SK-N-SH (cell line): Measurements from ENCODE around the gene ZC3H7A. TPM values are rescaled to one million over a fixed set of nuclear protein-coding genes. Genes with fewer than 3 reads are reported as not detected.

Experiments
- CTCF ChIA-PET: fragments of 300-600, 350-600 bp; formaldehyde crosslinking; extraction: SDS; loops from one replicate; lab custom pipeline; 2021; lab: Yijun Ruan, JAX
- POLR2A ChIA-PET: fragments of 350-600 bp; sonication (Branson Sonifier 250); formaldehyde crosslinking; extraction: SDS; loops from one replicate; lab custom pipeline; 2020; ENCODE audit warnings: antibody characterized with exemption, inconsistent platforms; lab: Yijun Ruan, JAX
- DNase-seq: peaks from one replicate; pipeline ENCODE4 v3.0.0; 2012
- H2AFZ ChIP-seq: fragments of 200-600 bp; sonication (generic); 2 replicates; pipeline ENCODE4 v1.8.1; 2016; ENCODE audit warnings: antibody characterized with exemption, mild to moderate bottlenecking, low read depth
- H3F3A ChIP-seq: fragments of 200-600 bp; sonication (generic); replicated peaks from 2 replicates; pipeline ENCODE3; 2016; ENCODE audit warnings: antibody characterized with exemption, mild to moderate bottlenecking; ENCODE audit not compliant: insufficient read depth
- H3K27ac ChIP-seq, 2 experiments: fragments of 200-500 bp in 1 of 2; fragments of 200-600 bp in 1 of 2; sonication (Bioruptor generic) in 1 of 2; sonication (generic), shearing (Covaris generic) in 1 of 2; 2 replicates each; pipeline versions ENCODE4 v1.5.1 to v1.6.1; 2014 to 2016; ENCODE audit warnings: low read depth in 2 of 2, inconsistent platforms in 1 of 2, low read length in 1 of 2, mild to moderate bottlenecking in 1 of 2, mixed read lengths in 1 of 2
- H3K27me3 ChIP-seq: fragments of 200-600 bp; sonication (generic), shearing (Covaris generic); 2 replicates; pipeline ENCODE4 v1.6.1; 2016; ENCODE audit warnings: mixed run types; ENCODE audit not compliant: insufficient read depth
- H3K36me3 ChIP-seq, 2 experiments: fragments of 200-500 bp in 1 of 2; fragments of 200-600 bp in 1 of 2; sonication (Bioruptor generic) in 1 of 2; sonication (generic) in 1 of 2; replicated peaks in 1 of 2; 2 replicates each; pipeline versions ENCODE3 to v1.5.1; 2014 to 2016; ENCODE audit warnings: low read length in 1 of 2, mild to moderate bottlenecking in 1 of 2; ENCODE audit not compliant: insufficient read depth in 2 of 2, control insufficient read depth in 1 of 2
- H3K4me1 ChIP-seq, 2 experiments: fragments of 200-500 bp in 1 of 2; fragments of 200-600 bp in 1 of 2; sonication (Bioruptor generic) in 1 of 2; sonication (generic), shearing (Covaris generic) in 1 of 2; 2 replicates each; pipeline versions ENCODE4 v1.5.1 to v1.6.1; 2014 to 2016; ENCODE audit warnings: low read depth in 1 of 2, low read length in 1 of 2, mixed run types in 1 of 2; ENCODE audit not compliant: insufficient read depth in 2 of 2, control insufficient read depth in 1 of 2
- H3K4me2 ChIP-seq: fragments of 200-600 bp; sonication (generic), shearing (Covaris generic); 2 replicates; pipeline ENCODE4 v1.6.1; 2017; ENCODE audit warnings: mixed run types
- H3K4me3 ChIP-seq, 2 experiments: fragments of 200-500 bp in 1 of 2; fragments of 200-600 bp in 1 of 2; sonication (Bioruptor generic) in 1 of 2; sonication (generic), shearing (Covaris generic) in 1 of 2; 2 replicates each; pipeline versions ENCODE4 v1.5.1 to v1.8.1; 2014 to 2016; ENCODE audit warnings: low read depth in 2 of 2, inconsistent platforms in 1 of 2, low read length in 1 of 2, mild to moderate bottlenecking in 1 of 2, mixed read lengths in 1 of 2, moderate library complexity in 1 of 2
- H3K79me2 ChIP-seq: fragments of 200-600 bp; sonication (generic); 2 replicates; pipeline ENCODE4 v1.8.1; 2017; ENCODE audit warnings: mild to moderate bottlenecking; ENCODE audit not compliant: insufficient read depth
- H3K9ac ChIP-seq: fragments of 200-600 bp; sonication (generic); 2 replicates; pipeline ENCODE4 v1.6.1; 2017; ENCODE audit warnings: mixed run types
- H3K9me2 ChIP-seq: fragments of 200-600 bp; sonication (generic); 2 replicates; pipeline ENCODE4 v1.6.1; 2017; ENCODE audit warnings: mixed run types
- H3K9me3 ChIP-seq: fragments of 200-600 bp; sonication (generic); 2 replicates; pipeline ENCODE4 v1.6.1; 2017; ENCODE audit warnings: mixed run types, mild to moderate bottlenecking, moderate library complexity
- H4K20me1 ChIP-seq: fragments of 200-600 bp; sonication (generic); 2 replicates; pipeline ENCODE4 v1.6.1; 2017; ENCODE audit warnings: mild to moderate bottlenecking, mixed run types; ENCODE audit not compliant: insufficient read depth
- CHD2 ChIP-seq: fragments of 150-350 bp; IDR thresholded peaks from 2 replicates; pipeline ENCODE4 v1.6.1; 2018; ENCODE audit warnings: low read length; ENCODE audit not compliant: partially characterized antibody
- FOSL2 ChIP-seq: IDR thresholded peaks from 2 replicates; pipeline ENCODE4 v1.4.0; 2012; ENCODE audit warnings: low read depth, mild to moderate bottlenecking, moderate library complexity, borderline replicate concordance
- GABPA ChIP-seq: IDR thresholded peaks from 2 replicates; pipeline ENCODE4 v1.4.0; 2012; ENCODE audit warnings: low read depth, mild to moderate bottlenecking
- MEF2A ChIP-seq: IDR thresholded peaks from 2 replicates; pipeline ENCODE4 v1.4.0; 2012; ENCODE audit warnings: low read depth, borderline replicate concordance
- RAD21 ChIP-seq: IDR thresholded peaks from 2 replicates; pipeline ENCODE4 v1.6.1; 2012; ENCODE audit warnings: mild to moderate bottlenecking, low read length
- RCOR1 ChIP-seq: fragments of 150-350 bp; IDR thresholded peaks from 2 replicates; pipeline ENCODE4 v1.6.1; 2017; ENCODE audit warnings: antibody characterized with exemption, low read length
- SIN3A ChIP-seq: IDR thresholded peaks from 2 replicates; pipeline ENCODE4 v1.6.1; 2012; ENCODE audit warnings: low read depth, mild to moderate bottlenecking, low read length, moderate library complexity, borderline replicate concordance
- SMC3 ChIP-seq: IDR thresholded peaks from 2 replicates; pipeline ENCODE4 v1.6.1; 2012; ENCODE audit warnings: low read depth, low read length, improper control_type of control experiment
- TAF1 ChIP-seq: IDR thresholded peaks from 2 replicates; pipeline ENCODE4 v1.6.1; 2012; ENCODE audit warnings: low read depth, mild to moderate bottlenecking, low read length, moderate library complexity, borderline replicate concordance
- WGBS: methylation state at CpG from one replicate; pipeline ENCODE4 v1.1.6; 2017; ENCODE audit warnings: low lambda C conversion rate; 5-methylcytosine and 5-hydroxymethylcytosine counted together
- polyA plus RNA-seq, 3 experiments: library from polyadenylated mRNA; depleted of rRNA; stranded (reverse); fragments of >200 nt; gene quantifications; 2 replicates each; pipeline ENCODE4 v1.2.3, GENCODE V29; 2012
- TF ChIP-seq, protein P1 (sequence below): IDR thresholded peaks from 2 replicates; pipeline ENCODE4 v1.6.1; 2012; ENCODE audit warnings: mild to moderate bottlenecking, low read depth, low read length, moderate library complexity
- TF ChIP-seq, protein P2 (sequence below): fragments of 150-350 bp; IDR thresholded peaks from 2 replicates; pipeline ENCODE4 v1.6.1; 2016; ENCODE audit warnings: mild to moderate bottlenecking, low read depth, low read length
- TF ChIP-seq, protein P3 (sequence below): IDR thresholded peaks from 2 replicates; pipeline ENCODE4 v1.4.0; 2012; ENCODE audit warnings: low read depth, borderline replicate concordance
- TF ChIP-seq, protein P4 (sequence below): fragments of 200-600 bp; sonication (generic); IDR thresholded peaks from 2 replicates; pipeline ENCODE4 v1.6.1; 2017; ENCODE audit warnings: antibody characterized with exemption, mild to moderate bottlenecking, moderate library complexity
- TF ChIP-seq, protein P5 (sequence below): fragments of 150-350 bp; IDR thresholded peaks from 2 replicates; pipeline ENCODE4 v1.6.1; 2017; ENCODE audit warnings: antibody characterized with exemption, low read length, low read depth, borderline replicate concordance

The ZC3H7A gene
- polyA plus RNA-seq, 1 of the 3 experiments (the other 2 are of a cell fraction), result 31.9 TPM

DNA sequence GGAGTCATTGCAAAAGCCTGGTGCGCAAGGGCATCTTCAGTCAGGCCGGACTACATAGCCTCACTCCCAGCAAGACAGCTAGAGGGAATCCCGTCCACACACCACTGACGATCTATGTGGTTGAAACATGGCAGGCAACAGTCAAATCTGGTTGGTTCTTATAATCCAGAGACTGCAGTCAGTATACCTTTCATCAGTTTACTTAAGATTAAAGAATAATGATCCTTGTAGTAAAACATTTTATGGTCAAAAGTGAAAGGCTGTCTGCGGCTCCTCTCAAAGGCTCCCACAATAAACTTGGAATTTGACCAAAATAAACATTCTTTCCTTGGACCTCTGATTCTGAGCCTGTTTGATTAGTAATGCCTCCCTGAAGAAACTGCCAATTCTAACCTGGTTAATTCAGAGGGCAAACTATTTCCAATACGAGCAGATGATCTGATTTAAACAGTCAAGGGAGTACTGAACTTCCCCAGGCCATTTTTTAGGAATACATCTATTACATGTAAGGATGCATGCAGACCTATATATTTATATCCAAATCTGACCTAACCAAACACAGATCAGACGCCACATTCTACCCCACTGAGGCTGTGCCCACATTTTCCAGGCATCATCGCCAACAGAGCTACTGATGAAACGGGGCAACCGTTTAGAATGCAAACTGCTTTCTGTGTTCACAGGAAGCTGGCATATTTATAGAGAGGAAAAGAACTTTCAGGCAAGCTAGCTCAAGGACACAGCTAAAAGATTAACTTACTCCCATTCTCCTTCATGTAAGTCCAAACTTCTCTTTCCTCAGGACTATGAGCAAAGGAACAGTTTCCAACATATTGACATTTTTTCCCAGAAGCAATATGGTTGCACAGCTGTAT lies 39.1 kb downstream of the ZC3H7A start:
- Histone ChIP-seq H3K9me2 (no peaks in the 10 kb centered on the region), H3K4me1 (no peaks in the 10 kb centered on the region), H3K27me3 (no peaks in the 10 kb centered on the region), H3K4me2 (no peak overlapping the region)
- CTCF ChIA-PET, result no interaction called here
- WGBS, result 73% methylated on average over 10 of the region's 10 CpGs
- TF ChIP-seq RAD21 (no peak), GABPA (no peak), FOSL2 (no peak), RCOR1 (no peak), CHD2 (no peak)
- TF ChIP-seq, protein P1, sequence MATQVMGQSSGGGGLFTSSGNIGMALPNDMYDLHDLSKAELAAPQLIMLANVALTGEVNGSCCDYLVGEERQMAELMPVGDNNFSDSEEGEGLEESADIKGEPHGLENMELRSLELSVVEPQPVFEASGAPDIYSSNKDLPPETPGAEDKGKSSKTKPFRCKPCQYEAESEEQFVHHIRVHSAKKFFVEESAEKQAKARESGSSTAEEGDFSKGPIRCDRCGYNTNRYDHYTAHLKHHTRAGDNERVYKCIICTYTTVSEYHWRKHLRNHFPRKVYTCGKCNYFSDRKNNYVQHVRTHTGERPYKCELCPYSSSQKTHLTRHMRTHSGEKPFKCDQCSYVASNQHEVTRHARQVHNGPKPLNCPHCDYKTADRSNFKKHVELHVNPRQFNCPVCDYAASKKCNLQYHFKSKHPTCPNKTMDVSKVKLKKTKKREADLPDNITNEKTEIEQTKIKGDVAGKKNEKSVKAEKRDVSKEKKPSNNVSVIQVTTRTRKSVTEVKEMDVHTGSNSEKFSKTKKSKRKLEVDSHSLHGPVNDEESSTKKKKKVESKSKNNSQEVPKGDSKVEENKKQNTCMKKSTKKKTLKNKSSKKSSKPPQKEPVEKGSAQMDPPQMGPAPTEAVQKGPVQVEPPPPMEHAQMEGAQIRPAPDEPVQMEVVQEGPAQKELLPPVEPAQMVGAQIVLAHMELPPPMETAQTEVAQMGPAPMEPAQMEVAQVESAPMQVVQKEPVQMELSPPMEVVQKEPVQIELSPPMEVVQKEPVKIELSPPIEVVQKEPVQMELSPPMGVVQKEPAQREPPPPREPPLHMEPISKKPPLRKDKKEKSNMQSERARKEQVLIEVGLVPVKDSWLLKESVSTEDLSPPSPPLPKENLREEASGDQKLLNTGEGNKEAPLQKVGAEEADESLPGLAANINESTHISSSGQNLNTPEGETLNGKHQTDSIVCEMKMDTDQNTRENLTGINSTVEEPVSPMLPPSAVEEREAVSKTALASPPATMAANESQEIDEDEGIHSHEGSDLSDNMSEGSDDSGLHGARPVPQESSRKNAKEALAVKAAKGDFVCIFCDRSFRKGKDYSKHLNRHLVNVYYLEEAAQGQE, result no peak
- TF ChIP-seq, protein P2, sequence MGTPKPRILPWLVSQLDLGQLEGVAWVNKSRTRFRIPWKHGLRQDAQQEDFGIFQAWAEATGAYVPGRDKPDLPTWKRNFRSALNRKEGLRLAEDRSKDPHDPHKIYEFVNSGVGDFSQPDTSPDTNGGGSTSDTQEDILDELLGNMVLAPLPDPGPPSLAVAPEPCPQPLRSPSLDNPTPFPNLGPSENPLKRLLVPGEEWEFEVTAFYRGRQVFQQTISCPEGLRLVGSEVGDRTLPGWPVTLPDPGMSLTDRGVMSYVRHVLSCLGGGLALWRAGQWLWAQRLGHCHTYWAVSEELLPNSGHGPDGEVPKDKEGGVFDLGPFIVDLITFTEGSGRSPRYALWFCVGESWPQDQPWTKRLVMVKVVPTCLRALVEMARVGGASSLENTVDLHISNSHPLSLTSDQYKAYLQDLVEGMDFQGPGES, result no peak
- TF ChIP-seq, protein P3, sequence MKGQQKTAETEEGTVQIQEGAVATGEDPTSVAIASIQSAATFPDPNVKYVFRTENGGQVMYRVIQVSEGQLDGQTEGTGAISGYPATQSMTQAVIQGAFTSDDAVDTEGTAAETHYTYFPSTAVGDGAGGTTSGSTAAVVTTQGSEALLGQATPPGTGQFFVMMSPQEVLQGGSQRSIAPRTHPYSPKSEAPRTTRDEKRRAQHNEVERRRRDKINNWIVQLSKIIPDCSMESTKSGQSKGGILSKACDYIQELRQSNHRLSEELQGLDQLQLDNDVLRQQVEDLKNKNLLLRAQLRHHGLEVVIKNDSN, result no peak
- TF ChIP-seq, all 33 proteins: peak for 0
- Histone ChIP-seq H3K79me2 (peaks cover 3% of the 10 kb centered on the region; the same call in 1 of the 2 replicates), H2AFZ (no peak overlapping the region), H4K20me1 (no peaks in the 10 kb centered on the region), H3K4me3 (no peak overlapping the region), H3K9ac (no peak overlapping the region), H3F3A (peaks cover 19% of the 10 kb centered on the region), H3K27ac (peak overlapping the region in 1 of 2 experiments; percentile 25; a peak in 3 of 4 replicates), H3K36me3 (peaks cover 74% of the 10 kb centered on the region in 2 experiments), H3K9me3 (no peaks in the 10 kb centered on the region)
- POLR2A ChIA-PET, result no interaction called here
- no peak for DNase-seq

DNA sequence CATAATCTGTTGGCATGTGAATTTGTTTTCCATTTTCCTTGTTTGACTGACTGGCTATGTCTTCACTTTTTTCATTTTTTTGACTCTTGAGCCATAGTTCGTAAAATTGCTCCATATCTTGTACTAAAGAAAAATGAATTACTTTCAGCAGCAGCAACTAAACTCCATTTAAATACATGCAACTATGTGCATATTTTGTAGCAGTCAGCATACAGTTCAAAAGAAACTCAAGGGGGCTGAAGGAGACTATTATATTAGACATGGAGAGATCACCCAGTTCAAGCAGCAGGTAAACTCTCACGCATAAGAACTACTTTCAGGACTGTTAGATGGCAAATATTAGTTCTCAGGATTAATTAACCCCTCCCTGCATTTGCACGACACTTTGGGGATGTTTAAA lies 40.8 kb downstream of the ZC3H7A start:
- peaks cover 70 to 72% of the 10 kb centered on the region in 2 experiments for H3K36me3 ChIP-seq
- no peaks in the 10 kb centered on the region for H3K4me1 ChIP-seq
- no peak overlapping the region for H2AFZ ChIP-seq
- POLR2A ChIA-PET, result no interaction called here
- H3K9me3 ChIP-seq, result no peaks in the 10 kb centered on the region
- H3K4me2 ChIP-seq, result no peak overlapping the region
- CTCF ChIA-PET, result no interaction called here
- H3K27me3 ChIP-seq, result no peaks in the 10 kb centered on the region
- peaks cover 15% of the 10 kb centered on the region for H3F3A ChIP-seq
- 98% methylated on average over 3 of the region's 3 CpGs for WGBS
- DNase-seq, result no peak
- no peaks in the 10 kb centered on the region for H3K79me2 ChIP-seq
- H3K4me3 ChIP-seq, result no peak overlapping the region
- H4K20me1 ChIP-seq, result no peaks in the 10 kb centered on the region
- H3K9ac ChIP-seq, result no peak overlapping the region
- H3K27ac ChIP-seq, result no peak overlapping the region
- H3K9me2 ChIP-seq, result no peaks in the 10 kb centered on the region
- TF ChIP-seq, protein P4, sequence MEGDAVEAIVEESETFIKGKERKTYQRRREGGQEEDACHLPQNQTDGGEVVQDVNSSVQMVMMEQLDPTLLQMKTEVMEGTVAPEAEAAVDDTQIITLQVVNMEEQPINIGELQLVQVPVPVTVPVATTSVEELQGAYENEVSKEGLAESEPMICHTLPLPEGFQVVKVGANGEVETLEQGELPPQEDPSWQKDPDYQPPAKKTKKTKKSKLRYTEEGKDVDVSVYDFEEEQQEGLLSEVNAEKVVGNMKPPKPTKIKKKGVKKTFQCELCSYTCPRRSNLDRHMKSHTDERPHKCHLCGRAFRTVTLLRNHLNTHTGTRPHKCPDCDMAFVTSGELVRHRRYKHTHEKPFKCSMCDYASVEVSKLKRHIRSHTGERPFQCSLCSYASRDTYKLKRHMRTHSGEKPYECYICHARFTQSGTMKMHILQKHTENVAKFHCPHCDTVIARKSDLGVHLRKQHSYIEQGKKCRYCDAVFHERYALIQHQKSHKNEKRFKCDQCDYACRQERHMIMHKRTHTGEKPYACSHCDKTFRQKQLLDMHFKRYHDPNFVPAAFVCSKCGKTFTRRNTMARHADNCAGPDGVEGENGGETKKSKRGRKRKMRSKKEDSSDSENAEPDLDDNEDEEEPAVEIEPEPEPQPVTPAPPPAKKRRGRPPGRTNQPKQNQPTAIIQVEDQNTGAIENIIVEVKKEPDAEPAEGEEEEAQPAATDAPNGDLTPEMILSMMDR, result no peak
- no peak for TF ChIP-seq CHD2
- TF ChIP-seq, protein P5, sequence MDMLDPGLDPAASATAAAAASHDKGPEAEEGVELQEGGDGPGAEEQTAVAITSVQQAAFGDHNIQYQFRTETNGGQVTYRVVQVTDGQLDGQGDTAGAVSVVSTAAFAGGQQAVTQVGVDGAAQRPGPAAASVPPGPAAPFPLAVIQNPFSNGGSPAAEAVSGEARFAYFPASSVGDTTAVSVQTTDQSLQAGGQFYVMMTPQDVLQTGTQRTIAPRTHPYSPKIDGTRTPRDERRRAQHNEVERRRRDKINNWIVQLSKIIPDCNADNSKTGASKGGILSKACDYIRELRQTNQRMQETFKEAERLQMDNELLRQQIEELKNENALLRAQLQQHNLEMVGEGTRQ, result no peak
- no peak for TF ChIP-seq SMC3
- TF ChIP-seq MEF2A, result no peak
- TF ChIP-seq, protein P3, result no peak
- TF ChIP-seq SIN3A, result no peak
- TF ChIP-seq TAF1, result no peak
